Testis (tissue), 2 donors: ENCODE measurements around the gene DPPA2.

ENCODE experiments used
- CTCF ChIP-seq, 3 experiments: fragments of 450-650 bp in 2 of 3; fragments of 200-600 bp in 1 of 3; sonication (generic) in 1 of 3; IDR thresholded peaks; one replicate each; pipeline ENCODE4 v1.5.1; 2016 to 2019; ENCODE audit warnings: antibody characterized with exemption in 3 of 3, mild to moderate bottlenecking in 2 of 3, moderate library complexity in 1 of 3
- POLR2A ChIP-seq: fragments of 450-650 bp; IDR thresholded peaks from one replicate; pipeline ENCODE4 v1.6.1; 2017; ENCODE audit warnings: antibody characterized with exemption, mild to moderate bottlenecking, moderate library complexity

- no peak for TF ChIP-seq CTCF (IDR thresholded peaks at IDR 0.05)
- no peak for TF ChIP-seq POLR2A
These were observed 51.0 kb downstream of the DPPA2 start for GRCh38 chr3:109265295-109265694.
